BLaER1 (cell line): ENCODE measurements around the gene ZG16.

Source experiments
- H3K27ac ChIP-seq: shearing (Covaris generic); formaldehyde crosslinking; 2 replicates; pipeline ENCODE4 v1.8.1; 2022
- H3K27me3 ChIP-seq: shearing (Covaris generic); formaldehyde crosslinking; 2 replicates; pipeline ENCODE4 v1.8.1; 2022
- H3K36me3 ChIP-seq: shearing (Covaris generic); formaldehyde crosslinking; 2 replicates; pipeline ENCODE4 v1.8.1; 2022
- H3K4me1 ChIP-seq: shearing (Covaris generic); formaldehyde crosslinking; 2 replicates; pipeline ENCODE4 v1.8.1; 2022
- H3K4me2 ChIP-seq: shearing (Covaris generic); formaldehyde crosslinking; 2 replicates; pipeline ENCODE4 v1.8.1; 2022
- H3K4me3 ChIP-seq: shearing (Covaris generic); formaldehyde crosslinking; 2 replicates; pipeline ENCODE4 v1.8.1; 2022
- H3K9ac ChIP-seq: shearing (Covaris generic); formaldehyde crosslinking; 2 replicates; pipeline ENCODE4 v1.8.1; 2022
- H3K9me3 ChIP-seq: shearing (Covaris generic); formaldehyde crosslinking; 2 replicates; pipeline ENCODE4 v1.8.1; 2022
- H4K20me1 ChIP-seq: shearing (Covaris generic); formaldehyde crosslinking; 2 replicates; pipeline ENCODE4 v1.8.1; 2022
- Cebpa-rat ChIP-seq: shearing (Covaris generic); IDR thresholded peaks from 2 replicates; pipeline ENCODE4 v1.8.1; 2022

ZG16 gene

DNA sequence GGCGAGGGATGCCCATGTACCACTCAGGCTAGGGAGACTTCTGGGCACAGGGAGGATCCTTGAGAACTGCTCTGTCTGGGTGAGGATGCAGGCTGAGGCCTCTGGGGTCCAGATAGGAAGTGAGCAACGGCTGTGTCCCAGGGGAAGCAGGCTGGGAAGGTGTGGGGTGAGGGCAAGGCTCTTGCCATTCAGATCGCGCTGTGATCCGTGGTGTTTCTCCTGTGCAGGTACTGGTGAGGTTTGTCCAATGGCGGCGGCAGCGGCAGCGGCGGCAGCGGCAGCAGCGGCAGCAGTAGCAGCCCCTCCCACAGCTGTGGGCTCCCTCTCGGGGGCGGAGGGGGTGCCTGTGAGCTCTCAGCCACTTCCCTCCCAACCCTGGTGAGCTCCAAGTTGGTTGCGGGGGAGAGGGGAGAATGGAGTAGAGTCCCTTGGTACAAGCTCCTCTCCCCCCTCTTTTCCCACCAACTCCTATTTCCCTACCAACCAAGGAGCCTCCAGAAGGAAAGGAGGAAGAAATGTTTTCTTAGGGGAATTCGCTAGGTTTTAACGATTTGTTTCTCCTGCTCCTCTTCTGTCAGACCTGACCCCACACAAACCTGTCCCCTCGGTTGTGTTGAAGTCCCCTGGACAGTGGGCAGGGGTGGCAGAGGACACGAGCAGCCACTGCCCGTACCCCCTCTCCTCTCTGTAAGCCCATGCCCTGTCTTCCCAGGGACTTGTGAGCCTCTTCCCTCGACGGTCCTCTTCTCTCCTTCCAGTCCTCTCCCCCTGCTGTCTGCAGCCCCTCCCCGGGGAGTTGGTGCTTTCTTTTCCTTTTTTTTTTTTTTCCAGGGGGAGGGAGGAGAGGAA lies 32.0 kb downstream of the ZG16 start:
- no peak for TF ChIP-seq Cebpa-rat
- peaks cover 62% of the 10 kb centered on the region for H3K4me1 ChIP-seq
- H4K20me1 ChIP-seq: peaks cover 37% of the 10 kb centered on the region
- H3K4me2 ChIP-seq: peak overlapping the region; percentile 99
- peaks cover 20% of the 10 kb centered on the region for H3K36me3 ChIP-seq
- H3K4me3 ChIP-seq: peak overlapping the region; percentile 83
- H3K27ac ChIP-seq: peak overlapping the region; percentile 77
- no peaks in the 10 kb centered on the region for H3K27me3 ChIP-seq
- H3K9me3 ChIP-seq: no peaks in the 10 kb centered on the region
- peak overlapping the region; percentile 98 for H3K9ac ChIP-seq

DNA sequence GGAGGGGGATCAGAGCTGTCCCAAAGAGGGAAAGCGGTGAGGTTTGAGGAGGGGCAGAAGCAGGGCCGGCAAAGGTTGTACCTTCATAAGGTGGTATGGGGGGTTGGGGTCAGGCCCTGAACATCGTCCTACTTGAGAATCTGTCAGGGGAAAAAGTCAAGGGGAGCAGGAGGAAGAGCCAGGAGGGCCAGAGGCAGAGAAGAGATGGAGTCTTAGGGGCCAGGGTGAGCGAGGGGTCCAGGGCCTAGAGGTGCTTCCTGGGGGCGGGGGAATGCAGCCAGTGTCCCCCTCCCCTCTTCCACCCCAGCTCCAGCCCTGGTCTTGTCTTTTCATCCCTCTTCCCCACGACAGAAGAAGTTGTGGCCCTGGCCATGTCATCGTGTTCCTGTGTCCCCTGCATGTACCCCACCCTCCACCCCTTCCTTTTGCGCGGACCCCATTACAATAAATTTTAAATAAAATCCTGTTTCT lies 32.7 kb downstream of the ZG16 start:
- Histone ChIP-seq H3K9me3 (no peaks in the 10 kb centered on the region), H3K4me3 (peak overlapping the region; percentile 83), H4K20me1 (peaks cover 37% of the 10 kb centered on the region), H3K27me3 (no peaks in the 10 kb centered on the region), H3K4me1 (peaks cover 64% of the 10 kb centered on the region), H3K9ac (peak overlapping the region; percentile 98), H3K27ac (peak overlapping the region; percentile 77), H3K36me3 (peaks cover 20% of the 10 kb centered on the region), H3K4me2 (peak overlapping the region; percentile 99)
- TF ChIP-seq Cebpa-rat: no peak

DNA sequence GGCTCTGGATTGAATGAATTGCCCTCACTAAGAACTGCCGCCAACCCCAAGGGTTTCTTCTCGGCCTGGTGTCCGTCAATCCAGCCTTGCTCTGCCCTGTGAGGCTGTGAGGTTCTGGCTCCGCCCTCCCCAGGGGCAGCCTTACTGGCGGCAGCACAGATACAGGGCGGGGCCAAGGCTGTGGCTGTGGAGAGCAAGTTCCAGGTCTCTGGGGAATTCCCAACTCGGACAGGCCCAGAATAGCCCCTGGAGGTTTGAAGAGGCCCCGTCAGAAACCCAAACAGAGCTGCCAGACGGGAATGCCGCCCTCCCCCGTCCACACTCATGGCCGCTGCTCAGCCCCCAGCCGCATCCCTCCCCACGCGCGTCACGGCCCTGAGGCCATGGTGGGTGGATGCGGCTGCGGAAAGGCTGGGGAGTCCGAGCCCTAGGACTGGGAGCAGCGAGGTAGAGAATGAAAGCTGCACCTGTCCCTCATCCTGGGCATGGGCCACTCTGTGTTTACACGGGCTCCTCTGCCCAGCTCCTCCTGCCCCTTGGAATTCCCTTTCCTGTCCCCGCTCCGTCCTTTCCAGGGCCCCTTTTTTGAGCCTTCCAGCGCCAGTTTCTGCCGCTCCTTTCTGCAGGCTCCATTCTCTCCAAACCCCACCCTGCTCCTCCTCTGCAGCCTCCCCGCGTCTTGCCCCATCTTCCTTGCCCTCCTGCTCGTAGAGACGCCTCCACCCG lies 33.3 kb downstream of the ZG16 start:
- H4K20me1 ChIP-seq: peaks cover 37% of the 10 kb centered on the region
- H3K4me3 ChIP-seq: peak overlapping the region; percentile 83
- no peaks in the 10 kb centered on the region for H3K27me3 ChIP-seq
- H3K9me3 ChIP-seq: no peaks in the 10 kb centered on the region
- peak overlapping the region; percentile 77 for H3K27ac ChIP-seq
- H3K9ac ChIP-seq: peak overlapping the region; percentile 98
- peaks cover 64% of the 10 kb centered on the region for H3K4me1 ChIP-seq
- H3K4me2 ChIP-seq: peak overlapping the region; percentile 99
- H3K36me3 ChIP-seq: peaks cover 20% of the 10 kb centered on the region
- TF ChIP-seq Cebpa-rat: no peak

DNA sequence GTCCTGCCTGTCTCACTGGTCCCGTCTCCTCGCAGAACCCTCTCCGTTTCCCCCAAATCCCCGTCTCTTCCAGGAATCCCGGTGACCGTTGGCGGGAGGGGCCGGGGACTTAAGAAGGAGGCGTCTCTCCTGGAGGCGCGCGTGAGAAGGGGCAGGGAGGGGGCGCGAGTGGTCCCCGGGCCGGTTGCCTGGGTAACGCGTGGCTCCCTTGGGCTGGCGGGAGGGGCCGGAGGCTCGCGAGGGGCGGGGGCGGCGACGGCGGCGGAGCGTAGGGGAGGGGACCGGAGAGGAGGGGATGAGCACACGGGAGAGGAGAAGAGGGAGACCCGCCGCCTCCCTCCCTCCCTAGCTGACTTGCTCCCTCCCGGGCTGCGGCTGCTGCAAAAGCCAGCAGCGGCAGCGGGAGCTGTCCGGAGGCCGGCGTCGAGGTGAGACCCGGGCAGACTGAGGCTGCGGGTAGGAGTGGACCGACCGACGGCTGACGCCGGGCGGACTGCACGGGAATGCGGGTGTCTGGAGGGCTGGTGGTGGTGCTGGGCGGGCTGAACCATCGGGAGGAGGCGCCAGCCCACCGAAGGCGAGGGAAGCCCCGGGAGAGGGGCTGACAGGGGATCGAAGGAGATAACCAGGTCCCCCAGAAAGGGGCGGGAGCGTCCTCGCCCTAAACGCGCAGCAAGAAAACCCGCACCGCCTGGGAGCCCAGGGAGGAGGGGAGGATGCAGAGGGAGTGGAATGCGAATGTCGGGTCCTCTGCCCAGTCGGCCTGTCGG lies 34.0 kb downstream of the ZG16 start, which contains the start of gene PRRT2:
TSS of gene PRRT2 (plus strand) at position 298 of the 770 bp plus-strand sequence. CDS start 862 bp downstream, outside the sequence.
- H3K4me2 ChIP-seq: peak within 1 kb of the TSS; percentile 99
- H3K36me3 ChIP-seq: peaks cover 20% of the 10 kb centered on the region
- H3K4me1 ChIP-seq: peaks cover 65% of the 10 kb centered on the region
- peak within 1 kb of the TSS; percentile 83 for H3K4me3 ChIP-seq
- peaks cover 37% of the 10 kb centered on the region for H4K20me1 ChIP-seq
- peak within 1 kb of the TSS; percentile 86 for H3K27ac ChIP-seq
- no peaks in the 10 kb centered on the region for H3K27me3 ChIP-seq
- H3K9ac ChIP-seq: peak within 1 kb of the TSS; percentile 98
- H3K9me3 ChIP-seq: no peaks in the 10 kb centered on the region
- no peak for TF ChIP-seq Cebpa-rat

DNA sequence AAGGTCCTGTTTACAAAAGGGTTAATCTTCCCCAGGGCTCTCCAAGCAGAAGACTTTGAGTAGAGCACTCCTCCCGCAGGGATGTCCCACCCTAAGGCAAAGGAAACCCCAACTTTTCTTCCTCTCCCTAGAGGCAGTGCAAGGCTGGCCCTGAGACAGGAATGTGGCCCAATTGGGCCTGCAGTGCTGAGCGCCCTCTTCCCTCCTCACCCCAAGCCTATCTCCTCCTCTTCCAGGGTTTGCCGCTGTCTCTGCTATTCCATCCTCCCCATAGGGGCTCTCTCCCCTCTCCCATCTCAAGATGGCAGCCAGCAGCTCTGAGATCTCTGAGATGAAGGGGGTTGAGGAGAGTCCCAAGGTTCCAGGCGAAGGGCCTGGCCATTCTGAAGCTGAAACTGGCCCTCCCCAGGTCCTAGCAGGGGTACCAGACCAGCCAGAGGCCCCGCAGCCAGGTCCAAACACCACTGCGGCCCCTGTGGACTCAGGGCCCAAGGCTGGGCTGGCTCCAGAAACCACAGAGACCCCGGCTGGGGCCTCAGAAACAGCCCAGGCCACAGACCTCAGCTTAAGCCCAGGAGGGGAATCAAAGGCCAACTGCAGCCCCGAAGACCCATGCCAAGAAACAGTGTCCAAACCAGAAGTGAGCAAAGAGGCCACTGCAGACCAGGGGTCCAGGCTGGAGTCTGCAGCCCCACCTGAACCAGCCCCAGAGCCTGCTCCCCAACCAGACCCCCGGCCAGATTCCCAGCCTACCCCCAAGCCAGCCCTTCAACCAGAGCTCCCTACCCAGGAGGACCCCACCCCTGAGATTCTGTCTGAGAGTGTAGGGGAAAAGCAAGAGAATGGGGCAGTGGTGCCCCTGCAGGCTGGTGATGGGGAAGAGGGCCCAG lies 34.9 kb downstream of the ZG16 start:
- Histone ChIP-seq H3K4me2 (peak overlapping the region; percentile 99), H3K9ac (peak overlapping the region; percentile 98), H3K27ac (peak overlapping the region; percentile 86), H3K9me3 (no peaks in the 10 kb centered on the region), H3K4me1 (peaks cover 74% of the 10 kb centered on the region), H3K36me3 (peaks cover 25% of the 10 kb centered on the region), H3K27me3 (no peaks in the 10 kb centered on the region), H3K4me3 (peak overlapping the region; percentile 83), H4K20me1 (peaks cover 45% of the 10 kb centered on the region)
- TF ChIP-seq Cebpa-rat: no peak

DNA sequence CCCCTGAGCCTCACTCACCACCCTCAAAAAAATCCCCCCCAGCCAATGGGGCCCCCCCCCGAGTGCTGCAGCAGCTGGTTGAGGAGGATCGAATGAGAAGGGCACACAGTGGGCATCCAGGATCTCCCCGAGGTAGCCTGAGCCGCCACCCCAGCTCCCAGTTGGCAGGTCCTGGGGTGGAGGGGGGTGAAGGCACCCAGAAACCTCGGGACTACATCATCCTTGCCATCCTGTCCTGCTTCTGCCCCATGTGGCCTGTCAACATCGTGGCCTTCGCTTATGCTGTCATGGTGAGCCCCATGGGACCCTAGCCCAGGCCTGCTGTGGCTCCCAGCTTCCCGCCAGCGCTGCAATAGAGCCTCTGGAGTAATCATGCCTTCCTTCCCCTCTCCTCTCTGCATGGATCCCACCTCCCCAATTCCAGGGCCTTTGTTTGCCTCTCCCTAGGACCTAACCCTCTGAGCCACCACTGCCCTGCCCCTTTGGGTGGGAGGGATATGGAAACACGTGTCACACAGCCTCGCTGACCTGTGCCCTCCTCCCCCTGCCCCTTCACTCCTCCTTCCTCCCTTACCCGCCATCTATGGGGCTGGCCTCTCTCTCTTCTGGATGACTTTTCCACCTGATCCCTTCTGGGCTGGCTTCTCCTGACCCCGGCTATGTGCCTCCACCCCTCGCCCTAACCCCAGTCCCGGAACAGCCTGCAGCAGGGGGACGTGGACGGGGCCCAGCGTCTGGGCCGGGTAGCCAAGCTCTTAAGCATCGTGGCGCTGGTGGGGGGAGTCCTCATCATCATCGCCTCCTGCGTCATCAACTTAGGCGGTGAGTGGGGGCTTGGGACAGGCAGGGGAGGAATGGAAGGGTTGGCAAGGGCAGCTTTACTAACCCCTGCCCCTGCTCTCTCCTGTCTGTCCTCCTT lies 35.8 kb downstream of the ZG16 start:
- Histone ChIP-seq H3K27ac (peak overlapping the region; percentile 86), H3K4me3 (peak overlapping the region; percentile 83), H3K4me2 (peak overlapping the region; percentile 99)

DNA sequence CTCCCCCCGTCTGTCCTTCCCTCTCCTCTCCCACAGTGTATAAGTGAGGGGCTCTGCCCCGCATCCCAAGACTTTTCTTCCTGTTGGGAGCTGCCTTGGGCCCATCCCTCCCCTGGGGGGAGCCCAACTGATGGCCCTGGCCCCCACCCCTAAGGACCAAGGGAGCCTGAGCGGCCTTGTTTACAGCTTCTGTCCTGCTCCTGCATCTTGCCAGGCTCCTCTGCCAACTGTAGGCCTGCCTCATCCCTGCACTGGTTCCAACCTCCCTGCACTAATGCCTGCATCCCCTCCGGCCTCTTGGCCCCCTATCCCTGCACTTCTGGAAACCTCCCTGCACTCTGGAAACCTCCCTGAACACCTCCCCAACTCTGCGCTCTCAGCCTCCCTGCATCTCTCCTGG lies 36.5 kb downstream of the ZG16 start:
- peak overlapping the region; percentile 98 for H3K9ac ChIP-seq
- no peaks in the 10 kb centered on the region for H3K9me3 ChIP-seq
- peaks cover 78% of the 10 kb centered on the region for H3K4me1 ChIP-seq
- peaks cover 30% of the 10 kb centered on the region for H3K36me3 ChIP-seq
- peak overlapping the region; percentile 83 for H3K4me3 ChIP-seq
- peaks cover 45% of the 10 kb centered on the region for H4K20me1 ChIP-seq
- no peaks in the 10 kb centered on the region for H3K27me3 ChIP-seq
- H3K4me2 ChIP-seq: peak overlapping the region; percentile 99
- no peak for TF ChIP-seq Cebpa-rat
- H3K27ac ChIP-seq: peak overlapping the region; percentile 86

More for the DNA sequence above, 35.8 kb downstream of the ZG16 start:
- Histone ChIP-seq H4K20me1 (peaks cover 45% of the 10 kb centered on the region), H3K27me3 (no peaks in the 10 kb centered on the region), H3K9me3 (no peaks in the 10 kb centered on the region), H3K36me3 (peaks cover 29% of the 10 kb centered on the region), H3K9ac (peak overlapping the region; percentile 98), H3K4me1 (peaks cover 78% of the 10 kb centered on the region)
- TF ChIP-seq Cebpa-rat: no peak
